GM20431 (cell line): ENCODE measurements around the gene CLECL1.
"Not testable (repeated sequence)": the region's sequence is repeated elsewhere in the genome, so short reads cannot be mapped to it uniquely, and the experiment has no call there.

ENCODE experiments used
- in situ Hi-C: fragments of 300-500 bp; cut with MseI, MboI; formaldehyde crosslinking; loops from one replicate; pipeline ENCODE4 v1.15.0; 2020; ENCODE audit warnings: low sequenced_read_pairs; ENCODE audit not compliant: unreplicated experiment

Gene CLECL1

GRCh38 chr12:9727813-9728212 lies 5.1 kb downstream of the CLECL1 start:
- in situ Hi-C loops: loop anchor here (25.0 kb wide), 1 partner anchor 91 kb away; no protein-coding TSS in a partner anchor

GRCh38 chr12:9725213-9725870 lies 7.6 kb downstream of the CLECL1 start:
- in situ Hi-C loops: loop anchor here (25.0 kb wide), 1 partner anchor 88 kb away; no protein-coding TSS in a partner anchor

GRCh38 chr12:9724023-9724422 lies 8.9 kb downstream of the CLECL1 start:
- in situ Hi-C loops: no loop called here

- in situ Hi-C loops: no loop called here
Observed at GRCh38 chr12:9721394-9722092, 11.4 kb downstream of the CLECL1 start.

- in situ Hi-C loops: no loop called here
Observed at GRCh38 chr12:9719790-9720189, 13.1 kb downstream of the CLECL1 start.

GRCh38 chr12:9718968-9719367 lies 13.9 kb downstream of the CLECL1 start:
- in situ Hi-C loops: no loop called here

GRCh38 chr12:9717070-9717925 lies 15.6 kb downstream of the CLECL1 start:
- in situ Hi-C loops: no loop called here

- in situ Hi-C loops: not testable (repeated sequence)
Observed at GRCh38 chr12:9713032-9713558, 19.8 kb downstream of the CLECL1 start.

- in situ Hi-C loops: no loop called here
Observed at GRCh38 chr12:9711664-9712063, 21.2 kb downstream of the CLECL1 start.

- in situ Hi-C loops: no loop called here
Observed at GRCh38 chr12:9710584-9711375, 22.1 kb downstream of the CLECL1 start.

GRCh38 chr12:9708853-9709252 lies 24.0 kb downstream of the CLECL1 start:
- in situ Hi-C loops: no loop called here

GRCh38 chr12:9707864-9708808 lies 24.8 kb downstream of the CLECL1 start:
- in situ Hi-C loops: no loop called here

- in situ Hi-C loops: no loop called here
Observed at GRCh38 chr12:9707356-9707755, 25.5 kb downstream of the CLECL1 start.

GRCh38 chr12:9706086-9706685 lies 26.7 kb downstream of the CLECL1 start:
- in situ Hi-C loops: no loop called here

- in situ Hi-C loops: not testable (repeated sequence)
Observed at GRCh38 chr12:9704561-9704960, 28.3 kb downstream of the CLECL1 start.

- in situ Hi-C loops: no loop called here
Observed at GRCh38 chr12:9702255-9702654, 30.6 kb downstream of the CLECL1 start.

- in situ Hi-C loops: no loop called here
Observed at GRCh38 chr12:9701380-9702154, 31.3 kb downstream of the CLECL1 start.

GRCh38 chr12:9700606-9700956 lies 32.3 kb downstream of the CLECL1 start:
- in situ Hi-C loops: no loop called here
